ENCODE measurements around the gene SLC26A8.

DNA sequence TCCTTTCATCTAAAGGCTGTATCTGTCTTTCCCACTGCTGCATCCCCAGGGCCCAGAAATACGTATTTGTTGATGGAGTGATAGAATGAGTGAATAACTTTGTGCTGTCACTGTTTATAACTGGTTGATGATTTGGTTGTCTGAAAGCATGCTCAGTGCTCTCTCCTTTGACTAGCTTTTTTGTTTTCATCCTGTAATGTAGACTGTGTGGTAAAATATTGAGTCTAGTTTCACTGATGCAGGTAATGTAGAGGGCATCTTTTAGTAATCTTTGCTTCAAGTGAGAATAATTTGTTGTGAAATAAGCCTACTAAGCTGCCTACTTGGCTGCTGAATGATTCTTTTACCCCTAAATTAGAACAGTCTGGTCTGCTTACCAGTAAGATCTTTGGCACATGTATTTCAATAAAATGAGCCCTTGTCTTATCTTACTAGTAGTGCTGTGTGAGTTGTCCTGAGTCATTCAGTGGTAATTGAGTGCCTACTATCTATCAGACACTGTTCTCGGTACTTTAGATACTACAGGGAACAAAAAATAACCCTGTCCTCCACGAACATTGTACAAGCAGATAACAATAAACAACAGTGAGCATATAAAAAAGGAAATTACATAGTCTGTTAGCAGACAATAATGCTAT, 43.1 kb upstream of the SLC26A8 start:
- TF ChIP-seq, protein P1, sequence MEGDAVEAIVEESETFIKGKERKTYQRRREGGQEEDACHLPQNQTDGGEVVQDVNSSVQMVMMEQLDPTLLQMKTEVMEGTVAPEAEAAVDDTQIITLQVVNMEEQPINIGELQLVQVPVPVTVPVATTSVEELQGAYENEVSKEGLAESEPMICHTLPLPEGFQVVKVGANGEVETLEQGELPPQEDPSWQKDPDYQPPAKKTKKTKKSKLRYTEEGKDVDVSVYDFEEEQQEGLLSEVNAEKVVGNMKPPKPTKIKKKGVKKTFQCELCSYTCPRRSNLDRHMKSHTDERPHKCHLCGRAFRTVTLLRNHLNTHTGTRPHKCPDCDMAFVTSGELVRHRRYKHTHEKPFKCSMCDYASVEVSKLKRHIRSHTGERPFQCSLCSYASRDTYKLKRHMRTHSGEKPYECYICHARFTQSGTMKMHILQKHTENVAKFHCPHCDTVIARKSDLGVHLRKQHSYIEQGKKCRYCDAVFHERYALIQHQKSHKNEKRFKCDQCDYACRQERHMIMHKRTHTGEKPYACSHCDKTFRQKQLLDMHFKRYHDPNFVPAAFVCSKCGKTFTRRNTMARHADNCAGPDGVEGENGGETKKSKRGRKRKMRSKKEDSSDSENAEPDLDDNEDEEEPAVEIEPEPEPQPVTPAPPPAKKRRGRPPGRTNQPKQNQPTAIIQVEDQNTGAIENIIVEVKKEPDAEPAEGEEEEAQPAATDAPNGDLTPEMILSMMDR (IDR thresholded peaks at IDR 0.05): no peak
- no peak for TF ChIP-seq POLR2A (IDR thresholded peaks at IDR 0.05)
